K562 treated with DMSO at 1 percent for 24 hours (cell line): Measurements from ENCODE around the gene ETV4. TPM values are rescaled to one million over a fixed set of nuclear protein-coding genes. Genes with fewer than 3 reads are reported as not detected.

Experiments used
- total RNA-seq: library from RNA; unstranded; fragments of 300-600 nt; gene quantifications from 2 replicates; pipeline ENCODE4 v1.2.3, GENCODE V29; 2022; ENCODE audit warnings: low read depth; ENCODE audit not compliant: insufficient read depth

Gene ETV4
- 51.7 and 52.3 TPM in 2 replicates for total RNA-seq

DNA sequence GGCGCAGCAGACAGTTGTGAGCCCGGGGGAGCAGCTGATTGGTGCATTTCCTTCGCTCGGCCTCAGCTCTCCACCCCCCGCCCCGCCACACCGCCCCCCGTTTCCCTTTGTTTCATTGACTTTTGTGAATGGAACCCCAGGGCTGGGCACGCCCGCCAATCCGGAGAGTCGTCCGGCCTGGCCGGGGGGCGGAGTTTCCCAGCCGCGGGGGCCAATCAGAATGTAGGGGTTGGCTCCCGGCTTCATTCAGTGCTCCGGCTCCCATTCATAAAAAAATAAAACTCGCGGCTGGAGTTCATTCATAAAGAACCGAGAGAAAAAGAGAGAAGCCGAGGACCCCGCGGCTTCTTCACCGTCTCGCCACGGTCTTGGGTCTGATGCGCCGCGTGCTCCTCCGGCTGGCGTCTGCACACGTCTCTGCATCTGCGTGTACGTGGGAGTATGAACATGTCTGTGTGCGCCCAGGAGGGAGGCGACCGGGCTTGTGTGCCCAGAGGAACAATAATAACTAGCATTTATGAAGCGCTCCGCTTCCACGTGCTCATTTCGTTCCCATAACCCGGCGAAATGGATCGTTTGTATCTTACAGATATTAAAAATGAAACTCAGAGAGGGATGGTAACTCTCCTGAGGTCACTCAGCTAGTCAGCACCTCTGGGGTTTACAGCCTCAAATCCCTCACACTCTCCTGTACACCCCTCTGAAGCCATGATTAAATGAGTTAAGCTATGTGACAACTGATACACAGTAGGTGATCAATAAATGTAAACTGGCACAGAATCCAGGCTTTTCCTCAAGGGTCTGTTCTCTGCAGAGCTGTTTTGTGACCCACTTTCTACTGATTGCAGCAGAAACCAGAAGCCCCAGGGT lies at the start of gene ETV4:
Gene ETV4, minus strand, starts transcription at position 22 of the 870 bp plus-strand sequence. CDS start 723 bp downstream, outside the sequence.

DNA sequence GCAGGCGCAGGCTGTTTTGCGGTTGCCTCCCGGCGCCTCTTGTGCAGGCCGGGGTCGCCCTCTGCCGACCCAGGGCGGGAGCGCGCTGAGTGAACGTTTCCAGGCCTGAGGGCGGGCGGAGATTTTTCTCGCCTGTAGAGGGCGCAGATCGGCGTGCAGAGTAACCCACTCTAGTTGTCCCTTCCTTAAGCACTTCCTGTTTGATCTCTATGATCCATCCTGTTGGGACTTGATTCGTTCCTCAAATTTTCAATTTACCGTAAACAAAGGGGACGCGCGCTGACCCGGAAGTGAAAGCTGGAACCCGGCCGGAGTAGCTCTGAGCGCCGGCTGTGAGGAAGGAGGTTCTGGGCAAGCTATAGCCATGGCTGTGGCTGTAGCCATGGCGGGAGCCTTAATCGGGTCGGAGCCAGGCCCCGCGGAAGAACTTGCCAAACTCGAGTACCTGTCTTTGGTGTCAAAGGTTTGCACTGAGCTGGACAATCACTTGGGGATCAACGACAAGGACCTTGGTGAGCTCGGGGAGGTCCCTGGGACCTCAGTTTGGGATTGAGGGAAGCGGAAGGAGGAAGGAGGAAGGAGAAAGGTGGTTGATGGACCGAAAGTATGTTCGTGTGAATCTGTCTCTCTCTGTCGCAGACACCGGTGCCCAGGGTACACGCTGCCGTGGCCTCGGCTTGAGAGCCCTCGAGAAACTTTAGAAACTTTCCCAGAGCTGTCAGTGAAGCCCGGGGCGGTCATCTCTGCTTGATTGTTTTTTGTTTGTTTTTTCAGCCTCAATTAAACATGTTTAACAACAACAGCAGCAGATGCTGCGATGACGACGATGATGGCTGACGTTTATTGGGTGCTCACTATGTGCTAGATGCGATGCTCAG lies 62.2 kb downstream of the ETV4 start, which contains the start of gene DHX8:
Gene DHX8, plus strand, starts transcription at position 302 of the 878 bp plus-strand sequence. Its CDS starts 63 bp downstream, at position 365.

Other genes with a start within 250 kb of the ETV4 start
- 6.5 and 7.3 TPM in 2 replicates for gene ARL4D, start 147.3 kb downstream of the ETV4 start, total RNA-seq
- 27.6 and 29.1 TPM in 2 replicates for gene DHX8, start 62.4 kb downstream of the ETV4 start, total RNA-seq
- not detected in 2 replicates for gene MEOX1, start 115.6 kb upstream of the ETV4 start, total RNA-seq
- gene SOST, start 212.5 kb upstream of the ETV4 start, total RNA-seq, result not detected in 2 replicates
- 22.7 and 25.6 TPM in 2 replicates for gene DUSP3, start 232.6 kb upstream of the ETV4 start, total RNA-seq
- not detected in 2 replicates for gene CFAP97D1, start 234.1 kb upstream of the ETV4 start, total RNA-seq